ENCODE measurements around the gene HSPA14. TPM values are rescaled to one million over a fixed set of nuclear protein-coding genes. Genes with fewer than 3 reads are reported as not detected.
A peak's percentile ranks its signal among the peaks of the same experiment; 100 is the strongest.

The HSPA14 gene
- total RNA-seq, 1 experiment from 2014 or later: 30.1 TPM

DNA sequence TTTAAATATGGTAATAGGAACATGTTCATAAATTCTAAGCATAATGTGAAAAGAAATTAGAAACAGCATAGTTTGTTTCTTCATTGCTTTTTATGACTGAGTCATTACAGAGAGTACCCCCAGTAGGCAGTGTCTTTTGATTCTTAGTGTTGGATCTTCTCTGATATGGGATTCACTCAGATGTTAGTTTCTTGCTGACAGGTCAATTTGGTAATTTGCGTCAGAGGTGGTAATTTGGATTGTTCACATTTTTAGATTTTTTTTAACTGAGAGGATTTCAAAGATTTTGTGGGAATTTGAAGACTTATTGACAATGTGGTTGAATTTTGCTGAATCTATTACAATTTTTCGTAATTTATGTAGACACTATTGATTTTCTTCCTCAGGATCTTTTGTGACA is 2.1 kb downstream of the HSPA14 start:
- CTCF ChIA-PET: no interaction called here

DNA sequence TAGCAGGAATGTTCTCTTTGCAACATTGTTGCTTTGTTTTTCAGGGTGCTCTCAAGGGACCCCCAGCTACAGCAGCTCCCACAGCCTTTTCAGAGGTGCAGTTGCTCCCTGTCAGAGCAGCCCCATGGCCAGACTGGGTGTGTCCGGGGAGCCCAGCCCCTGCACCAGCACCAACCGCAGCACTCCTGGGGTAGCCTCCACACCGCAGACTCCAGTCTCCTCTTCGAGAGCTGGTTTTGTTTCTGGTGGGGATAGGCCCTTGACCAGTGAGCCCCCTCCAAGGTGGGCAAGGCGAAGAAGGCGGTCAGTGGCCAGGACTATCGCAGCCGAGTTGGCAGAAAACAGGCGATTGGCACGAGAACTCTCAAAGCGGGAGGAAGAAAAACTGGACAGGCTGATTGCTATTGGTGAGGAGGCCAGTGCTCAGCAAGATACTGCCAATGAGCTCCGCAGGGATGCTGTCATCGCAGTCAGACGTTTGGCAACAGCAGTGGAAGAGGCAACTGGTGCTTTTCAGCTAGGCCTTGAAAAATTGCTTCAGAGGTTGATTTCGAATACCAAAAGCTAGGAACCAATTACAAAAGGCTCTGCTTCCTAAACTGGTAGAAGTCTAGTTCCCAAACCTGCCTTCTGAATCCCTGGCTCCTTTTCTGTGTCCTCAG is 5.4 kb downstream of the HSPA14 start:
- no peak overlapping the region for H3K27ac Mint-ChIP-seq
- DNase-seq (ENCODE audit: low spot score): no peak
- POLR2A ChIA-PET: no interaction called here

More for the DNA sequence above, 2.1 kb downstream of the HSPA14 start:
- Mint-ChIP-seq H3K4me3 (peak overlapping the region; percentile 36), H3K36me3 (peaks cover 48% of the 10 kb centered on the region), H3K27ac (no peak overlapping the region; the same call in 1 of the 2 replicates), H3K4me1 (peaks cover 14% of the 10 kb centered on the region), H3K27me3 (ENCODE audit: low read depth) (no peaks in the 10 kb centered on the region), H3K9me3 (no peaks in the 10 kb centered on the region)
- POLR2A ChIA-PET: no interaction called here
- ATAC-seq (no peak), DNase-seq (ENCODE audit: low spot score) (no peak)
- TF ChIP-seq HMGA2 (CRISPR knock-in tag; IDR thresholded peaks at IDR 0.05) (no peak), ARID4B (CRISPR knock-in tag; IDR thresholded peaks at IDR 0.05; ENCODE audit: borderline replicate concordance) (no peak), TEAD4 (CRISPR knock-in tag; IDR thresholded peaks at IDR 0.05) (no peak), ZNF138 (CRISPR knock-in tag; conservative IDR thresholded peaks at IDR 0.05) (no peak)
- TF ChIP-seq, protein P1, sequence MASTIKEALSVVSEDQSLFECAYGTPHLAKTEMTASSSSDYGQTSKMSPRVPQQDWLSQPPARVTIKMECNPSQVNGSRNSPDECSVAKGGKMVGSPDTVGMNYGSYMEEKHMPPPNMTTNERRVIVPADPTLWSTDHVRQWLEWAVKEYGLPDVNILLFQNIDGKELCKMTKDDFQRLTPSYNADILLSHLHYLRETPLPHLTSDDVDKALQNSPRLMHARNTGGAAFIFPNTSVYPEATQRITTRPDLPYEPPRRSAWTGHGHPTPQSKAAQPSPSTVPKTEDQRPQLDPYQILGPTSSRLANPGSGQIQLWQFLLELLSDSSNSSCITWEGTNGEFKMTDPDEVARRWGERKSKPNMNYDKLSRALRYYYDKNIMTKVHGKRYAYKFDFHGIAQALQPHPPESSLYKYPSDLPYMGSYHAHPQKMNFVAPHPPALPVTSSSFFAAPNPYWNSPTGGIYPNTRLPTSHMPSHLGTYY (CRISPR knock-in tag; IDR thresholded peaks at IDR 0.05): no peak

GRCh38 chr10:14844948-14845347 is 6.8 kb downstream of the HSPA14 start:
- H3K4me1 Mint-ChIP-seq: no peaks in the 10 kb centered on the region
- H3K27ac Mint-ChIP-seq: no peak overlapping the region
- no peak overlapping the region for H3K4me3 Mint-ChIP-seq
- POLR2A ChIA-PET: no interaction called here
- H3K36me3 Mint-ChIP-seq: peaks cover 48% of the 10 kb centered on the region
- no peaks in the 10 kb centered on the region for H3K27me3 Mint-ChIP-seq (ENCODE audit: low read depth)
- DNase-seq (ENCODE audit: low spot score): no peak
- CTCF ChIA-PET: no interaction called here
- ATAC-seq: no peak
- H3K9me3 Mint-ChIP-seq: no peaks in the 10 kb centered on the region
- TF ChIP-seq SMAD3 (CRISPR knock-in tag; IDR thresholded peaks at IDR 0.05; ENCODE audit: borderline replicate concordance): no peak
- TF ChIP-seq, protein P2, sequence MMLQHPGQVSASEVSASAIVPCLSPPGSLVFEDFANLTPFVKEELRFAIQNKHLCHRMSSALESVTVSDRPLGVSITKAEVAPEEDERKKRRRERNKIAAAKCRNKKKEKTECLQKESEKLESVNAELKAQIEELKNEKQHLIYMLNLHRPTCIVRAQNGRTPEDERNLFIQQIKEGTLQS (CRISPR knock-in tag; conservative IDR thresholded peaks at IDR 0.05): no peak
- no peak for TF ChIP-seq ZBTB21 (CRISPR knock-in tag; IDR thresholded peaks at IDR 0.05; ENCODE audit: borderline replicate concordance)
- no peak for TF ChIP-seq PRRX2 (CRISPR knock-in tag; IDR thresholded peaks at IDR 0.05)
- TF ChIP-seq JAZF1 (CRISPR knock-in tag; IDR thresholded peaks at IDR 0.05): no peak
- TF ChIP-seq ZBTB43 (CRISPR knock-in tag; IDR thresholded peaks at IDR 0.05): no peak
- no peak for TF ChIP-seq FOXP4 (CRISPR knock-in tag; IDR thresholded peaks at IDR 0.05)
- no peak for TF ChIP-seq TP53 (CRISPR knock-in tag; IDR thresholded peaks at IDR 0.05)
- no peak for TF ChIP-seq NFATC4 (CRISPR knock-in tag; IDR thresholded peaks at IDR 0.05)
- no peak for TF ChIP-seq IRF2 (CRISPR knock-in tag; IDR thresholded peaks at IDR 0.05; ENCODE audit: borderline replicate concordance, low read depth)

More for the DNA sequence above, 5.4 kb downstream of the HSPA14 start:
- Mint-ChIP-seq H3K27me3 (ENCODE audit: low read depth) (no peaks in the 10 kb centered on the region), H3K4me3 (no peak overlapping the region), H3K9me3 (no peaks in the 10 kb centered on the region), H3K4me1 (peaks cover 6% of the 10 kb centered on the region), H3K36me3 (peaks cover 50% of the 10 kb centered on the region)
- TF ChIP-seq, protein P3, sequence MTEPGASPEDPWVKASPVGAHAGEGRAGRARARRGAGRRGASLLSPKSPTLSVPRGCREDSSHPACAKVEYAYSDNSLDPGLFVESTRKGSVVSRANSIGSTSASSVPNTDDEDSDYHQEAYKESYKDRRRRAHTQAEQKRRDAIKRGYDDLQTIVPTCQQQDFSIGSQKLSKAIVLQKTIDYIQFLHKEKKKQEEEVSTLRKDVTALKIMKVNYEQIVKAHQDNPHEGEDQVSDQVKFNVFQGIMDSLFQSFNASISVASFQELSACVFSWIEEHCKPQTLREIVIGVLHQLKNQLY (CRISPR knock-in tag; IDR thresholded peaks at IDR 0.05): no peak
- no peak for TF ChIP-seq GABPB1 (CRISPR knock-in tag; IDR thresholded peaks at IDR 0.05)
- TF ChIP-seq USF2 (CRISPR knock-in tag; IDR thresholded peaks at IDR 0.05): no peak
- TF ChIP-seq RELA (CRISPR knock-in tag; IDR thresholded peaks at IDR 0.05; ENCODE audit: borderline replicate concordance): no peak
- no peak for TF ChIP-seq TEAD1 (CRISPR knock-in tag; IDR thresholded peaks at IDR 0.05)
- TF ChIP-seq, protein P4, sequence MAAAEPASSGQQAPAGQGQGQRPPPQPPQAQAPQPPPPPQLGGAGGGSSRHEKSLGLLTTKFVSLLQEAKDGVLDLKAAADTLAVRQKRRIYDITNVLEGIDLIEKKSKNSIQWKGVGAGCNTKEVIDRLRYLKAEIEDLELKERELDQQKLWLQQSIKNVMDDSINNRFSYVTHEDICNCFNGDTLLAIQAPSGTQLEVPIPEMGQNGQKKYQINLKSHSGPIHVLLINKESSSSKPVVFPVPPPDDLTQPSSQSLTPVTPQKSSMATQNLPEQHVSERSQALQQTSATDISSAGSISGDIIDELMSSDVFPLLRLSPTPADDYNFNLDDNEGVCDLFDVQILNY (CRISPR knock-in tag; IDR thresholded peaks at IDR 0.05): no peak
- ATAC-seq: no peak
- CTCF ChIA-PET: interaction anchor here (1.0 kb wide), 1 partner anchor 16 kb away, joined by 3 read pairs; no protein-coding TSS in a partner anchor

Data from WTC11 (cell line).